OCI-M1 (cell line): ENCODE measurements around the gene CARMIL1.
A peak's percentile ranks its signal among the peaks of the same experiment; 100 is the strongest.
"Not testable (repeated sequence)": the region's sequence is repeated elsewhere in the genome, so short reads cannot be mapped to it uniquely, and the experiment has no call there.

Experiments used
- DNase-seq: peaks from one replicate; lab custom pipeline; 2025; lab: John Stamatoyannopoulos, UW

CARMIL1 gene

GRCh38 chr6:25578538-25578937, 299.4 kb downstream of the CARMIL1 start:
- peak; percentile 30 for DNase-seq

- DNase-seq: no peak
These were observed 300.3 kb downstream of the CARMIL1 start for GRCh38 chr6:25579391-25579883.

- peak; percentile 74 for DNase-seq
These were observed 300.8 kb downstream of the CARMIL1 start for GRCh38 chr6:25579902-25580495.

GRCh38 chr6:25582101-25582500, 302.9 kb downstream of the CARMIL1 start:
- no peak for DNase-seq

GRCh38 chr6:25583099-25583498, 303.9 kb downstream of the CARMIL1 start:
- DNase-seq: peak; percentile 64

- DNase-seq: no peak
These were observed 304.7 kb downstream of the CARMIL1 start for GRCh38 chr6:25583906-25584305.

- no peak for DNase-seq
These were observed 306.1 kb downstream of the CARMIL1 start for GRCh38 chr6:25585225-25585624.

GRCh38 chr6:25586119-25586518, 306.9 kb downstream of the CARMIL1 start:
- not testable (repeated sequence) for DNase-seq

GRCh38 chr6:25586927-25587326, 307.8 kb downstream of the CARMIL1 start:
- DNase-seq: no peak

GRCh38 chr6:25590986-25591385, 311.8 kb downstream of the CARMIL1 start:
- no peak for DNase-seq

- no peak for DNase-seq
These were observed 318.0 kb downstream of the CARMIL1 start for GRCh38 chr6:25596928-25597818.

- DNase-seq: no peak
These were observed 320.4 kb downstream of the CARMIL1 start for GRCh38 chr6:25599516-25600085.

- DNase-seq: peak; percentile 87
These were observed 322.9 kb downstream of the CARMIL1 start for GRCh38 chr6:25601800-25602673.

GRCh38 chr6:25602674-25602982, 323.5 kb downstream of the CARMIL1 start:
- no peak for DNase-seq

- DNase-seq: no peak
These were observed 324.1 kb downstream of the CARMIL1 start for GRCh38 chr6:25603251-25603650.

GRCh38 chr6:25606151-25606550, 327.0 kb downstream of the CARMIL1 start:
- DNase-seq: no peak

- DNase-seq: peak; percentile 92
These were observed 329.5 kb downstream of the CARMIL1 start for GRCh38 chr6:25608558-25609174.

GRCh38 chr6:25612666-25613065, 333.5 kb downstream of the CARMIL1 start:
- DNase-seq: peak; percentile 81

- DNase-seq: no peak
These were observed 334.2 kb downstream of the CARMIL1 start for GRCh38 chr6:25613415-25613814.

- DNase-seq: no peak
These were observed 334.9 kb downstream of the CARMIL1 start for GRCh38 chr6:25614052-25614451.

GRCh38 chr6:25615471-25615870, 336.3 kb downstream of the CARMIL1 start:
- no peak for DNase-seq

GRCh38 chr6:25617997-25618396, 338.8 kb downstream of the CARMIL1 start:
- peak; percentile 59 for DNase-seq
